Kidney glomerular epithelial cell (primary cell): ENCODE data around the gene SLC35B2.

Experiments used
- DNase-seq: peaks from one replicate; lab custom pipeline; 2025; lab: John Stamatoyannopoulos, UW

SLC35B2 gene

GRCh38 chr6:44221961-44222335 lies 35.4 kb downstream of the SLC35B2 start:
- DNase-seq, result no peak

GRCh38 chr6:44221291-44221960 lies 35.9 kb downstream of the SLC35B2 start:
- peak; percentile 89 for DNase-seq

- no peak for DNase-seq
These were observed 36.4 kb downstream of the SLC35B2 start for GRCh38 chr6:44220913-44221290.

GRCh38 chr6:44219815-44220784 lies 37.2 kb downstream of the SLC35B2 start:
- DNase-seq, result no peak

GRCh38 chr6:44219053-44219814 lies 38.1 kb downstream of the SLC35B2 start:
- DNase-seq, result peak; percentile 14

- no peak for DNase-seq
These were observed 39.8 kb downstream of the SLC35B2 start for GRCh38 chr6:44217332-44218143.

- DNase-seq, result no peak
These were observed 40.5 kb downstream of the SLC35B2 start, which contains the start of gene MYMX for GRCh38 chr6:44216677-44217331. Gene MYMX, plus strand, starts transcription at chr6:44216926. Its CDS starts 546 bp downstream, at chr6:44217472.

GRCh38 chr6:44214307-44214706 lies 43.0 kb downstream of the SLC35B2 start:
- DNase-seq, result no peak

- no peak for DNase-seq
These were observed 46.0 kb downstream of the SLC35B2 start for GRCh38 chr6:44211284-44211683.

- no peak for DNase-seq
These were observed 49.4 kb downstream of the SLC35B2 start for GRCh38 chr6:44207966-44208365.
